ENCODE results near the gene STAMBP.

GRCh38 chr2:73917296-73917695 is 88.5 kb downstream of the STAMBP start:
- no peak for TF ChIP-seq POLR2A (IDR thresholded peaks at IDR 0.05)
- no peak for TF ChIP-seq CTCF (IDR thresholded peaks at IDR 0.05)
